Measurements from ENCODE around the gene ACADVL. TPM values are rescaled to one million over a fixed set of nuclear protein-coding genes. Genes with fewer than 3 reads are reported as not detected.

Gene ACADVL
- total RNA-seq, 1 experiment from 2014 or later, result 283 TPM

- peaks cover 9% of the 10 kb centered on the region; the same call in 1 of the 2 replicates for H3K4me1 ChIP-seq (ENCODE audit: insufficient read depth, low read length)
- H3K36me3 Mint-ChIP-seq (ENCODE audit: insufficient read depth in 1 of 3, low read depth in 3 of 3), result peaks cover 20 to 33% (median 24%) of the 10 kb centered on the region in 3 experiments
- H2BK12ac ChIP-seq (ENCODE audit: insufficient read length, low read depth, low read length), result no peak overlapping the region
- H3K9me3 ChIP-seq (ENCODE audit: control insufficient read depth, low read depth, low read length), result no peaks in the 10 kb centered on the region
- no peaks in the 10 kb centered on the region; the same call in none of the 2 replicates for H3K27me3 Mint-ChIP-seq (ENCODE audit: low read depth)
- no peak for DNase-seq
- no peak overlapping the region for H3K27ac ChIP-seq (ENCODE audit: insufficient read length, low read depth, low read length)
- H2BK20ac ChIP-seq (ENCODE audit: low read depth, low read length, poor library complexity, severe bottlenecking), result no peak overlapping the region
- peak overlapping the region; percentile 66 to 83 for H3K4me3 Mint-ChIP-seq
- no peak overlapping the region for H2AK5ac ChIP-seq (ENCODE audit: insufficient read length, low read length)
- H3K4ac ChIP-seq (ENCODE audit: low read depth, low read length), result no peak overlapping the region
- no peaks in the 10 kb centered on the region for H3K27me3 ChIP-seq (ENCODE audit: insufficient read depth, low read length)
- no peak overlapping the region for H3T11ph ChIP-seq (ENCODE audit: low read length)
- no peak overlapping the region for H3K23ac ChIP-seq (ENCODE audit: insufficient read length, low read depth, low read length)
- no peak for TF ChIP-seq CTCF (conservative IDR thresholded peaks at IDR 0.05)
- H3K79me2 ChIP-seq (ENCODE audit: insufficient read depth, low read length), result no peaks in the 10 kb centered on the region
- H3K4me2 ChIP-seq (ENCODE audit: insufficient read depth, insufficient read length, low read length), result peak overlapping the region; percentile 63
- H4K8ac ChIP-seq (replicated peaks; ENCODE audit: insufficient read length, low read depth, low read length), result no peak overlapping the region
- peak overlapping the region in 2 of 3 experiments; percentile 92 to 97; a peak in 5 of 7 replicates for H3K27ac Mint-ChIP-seq
- no peak overlapping the region for H2AFZ ChIP-seq (ENCODE audit: low read length)
- no peak overlapping the region for H4K91ac ChIP-seq (ENCODE audit: insufficient read length, low read depth, low read length)
- H3K9me3 Mint-ChIP-seq, result no peaks in the 10 kb centered on the region
- H3K14ac ChIP-seq (ENCODE audit: insufficient read depth, low read length), result no peak overlapping the region
- no peak overlapping the region for H3K18ac ChIP-seq (ENCODE audit: insufficient read length, low read depth, low read length)
- H3K4me1 Mint-ChIP-seq, result peaks cover 33 to 56% of the 10 kb centered on the region in 2 experiments
- H3K23me2 ChIP-seq (ENCODE audit: insufficient read length, low read depth, low read length, poor library complexity, severe bottlenecking), result peaks cover 5% of the 10 kb centered on the region
- no peak overlapping the region for H4K5ac ChIP-seq (ENCODE audit: insufficient read length, low read depth, low read length)
- H2BK120ac ChIP-seq (ENCODE audit: low read depth, low read length, poor library complexity, severe bottlenecking), result no peak overlapping the region
- no peaks in the 10 kb centered on the region for H4K20me1 ChIP-seq (ENCODE audit: control insufficient read depth, insufficient read depth, insufficient read length)
- H3K56ac ChIP-seq (ENCODE audit: insufficient read length, low read depth, low read length), result no peak overlapping the region
- no peaks in the 10 kb centered on the region for H3K79me1 ChIP-seq (ENCODE audit: insufficient read depth, low read depth, low read length, poor library complexity, severe bottlenecking)
- H2BK5ac ChIP-seq (ENCODE audit: insufficient read length, low read length), result no peak overlapping the region
- no CpG with 5 or more reads among the region's 15 CpGs for WGBS (ENCODE audit: extremely low coverage, insufficient read length, low lambda C conversion rate)
- H3K9ac ChIP-seq (ENCODE audit: extremely low read depth, insufficient read length, low read length), result no peak overlapping the region
- H2BK15ac ChIP-seq (ENCODE audit: low read depth, low read length), result no peak overlapping the region
Measured at GRCh38 chr17:7205561-7205960, 14.2 kb upstream of the ACADVL start.
